CD1c-positive myeloid dendritic cell (primary cell): ENCODE data around the gene VARS2.

Source experiments
- DNase-seq: peaks from one replicate; pipeline ENCODE4 v3.0.0-alpha.2; 2016; ENCODE audit errors: extremely low spot score

VARS2 gene

GRCh38 chr6:30884521-30885480 is 29.2 kb upstream of the VARS2 start:
- DNase-seq: peak; percentile 44

- no peak for DNase-seq
These were observed 28.5 kb upstream of the VARS2 start for GRCh38 chr6:30885481-30885998.

- no peak for DNase-seq
These were observed 27.8 kb upstream of the VARS2 start for GRCh38 chr6:30885999-30886896.

- no peak for DNase-seq
These were observed 27.2 kb upstream of the VARS2 start for GRCh38 chr6:30886897-30887255.

- no peak for DNase-seq
These were observed 25.9 kb upstream of the VARS2 start for GRCh38 chr6:30887901-30888815.

GRCh38 chr6:30888816-30889495 is 25.1 kb upstream of the VARS2 start:
- DNase-seq: no peak

- DNase-seq: no peak
These were observed 24.5 kb upstream of the VARS2 start for GRCh38 chr6:30889496-30889885.

GRCh38 chr6:30889921-30890645 is 24.0 kb upstream of the VARS2 start:
- no peak for DNase-seq

GRCh38 chr6:30890646-30891449 is 23.2 kb upstream of the VARS2 start:
- DNase-seq: no peak

- no peak for DNase-seq
These were observed 22.7 kb upstream of the VARS2 start for GRCh38 chr6:30891450-30891723.

GRCh38 chr6:30891816-30892538 is 22.1 kb upstream of the VARS2 start:
- no peak for DNase-seq

- DNase-seq: no peak
These were observed 20.9 kb upstream of the VARS2 start for GRCh38 chr6:30893001-30893591.

GRCh38 chr6:30893666-30894065 is 20.4 kb upstream of the VARS2 start:
- DNase-seq: no peak

GRCh38 chr6:30894381-30894780 is 19.7 kb upstream of the VARS2 start:
- DNase-seq: no peak

GRCh38 chr6:30894935-30895334 is 19.1 kb upstream of the VARS2 start:
- no peak for DNase-seq

GRCh38 chr6:30895343-30895742 is 18.7 kb upstream of the VARS2 start:
- DNase-seq: no peak

GRCh38 chr6:30896541-30896940 is 17.5 kb upstream of the VARS2 start:
- no peak for DNase-seq

GRCh38 chr6:30897882-30898281 is 16.2 kb upstream of the VARS2 start:
- DNase-seq: no peak
